GM19035 (cell line): ENCODE measurements around the gene DNAJC11.
"Not testable (repeated sequence)": the region's sequence is repeated elsewhere in the genome, so short reads cannot be mapped to it uniquely, and the experiment has no call there.

Source experiments
- ATAC-seq: cut with Tn5 transposase; IDR thresholded peaks from one replicate; pipeline ENCODE4 v1.9.1; 2021; ENCODE audit not compliant: unreplicated experiment

The DNAJC11 gene

GRCh38 chr1:6601049-6601922 is 100.3 kb downstream of the DNAJC11 start:
- peak; percentile 31 for ATAC-seq

- ATAC-seq: no peak
These were observed 101.1 kb downstream of the DNAJC11 start for GRCh38 chr1:6600410-6601048.

GRCh38 chr1:6599991-6600390 is 101.6 kb downstream of the DNAJC11 start:
- ATAC-seq: not testable (repeated sequence)

- ATAC-seq: no peak
These were observed 102.3 kb downstream of the DNAJC11 start for GRCh38 chr1:6599141-6599975.

GRCh38 chr1:6597777-6598131 is 103.9 kb downstream of the DNAJC11 start:
- no peak for ATAC-seq

GRCh38 chr1:6596886-6597776 is 104.5 kb downstream of the DNAJC11 start:
- no peak for ATAC-seq

- no peak for ATAC-seq
These were observed 105.3 kb downstream of the DNAJC11 start for GRCh38 chr1:6596351-6596750.

GRCh38 chr1:6594977-6595740 is 106.5 kb downstream of the DNAJC11 start:
- no peak for ATAC-seq

- no peak for ATAC-seq
These were observed 107.8 kb downstream of the DNAJC11 start for GRCh38 chr1:6593810-6594209.

- ATAC-seq: no peak
These were observed 108.6 kb downstream of the DNAJC11 start for GRCh38 chr1:6592865-6593593.

- no peak for ATAC-seq
These were observed 109.2 kb downstream of the DNAJC11 start for GRCh38 chr1:6592441-6592840.

- no peak for ATAC-seq
These were observed 110.0 kb downstream of the DNAJC11 start for GRCh38 chr1:6591644-6592043.

GRCh38 chr1:6591222-6591621 is 110.4 kb downstream of the DNAJC11 start:
- no peak for ATAC-seq

- ATAC-seq: no peak
These were observed 111.6 kb downstream of the DNAJC11 start for GRCh38 chr1:6590046-6590445.

GRCh38 chr1:6588893-6589520 is 112.6 kb downstream of the DNAJC11 start:
- no peak for ATAC-seq

- no peak for ATAC-seq
These were observed 113.3 kb downstream of the DNAJC11 start for GRCh38 chr1:6588128-6588892.

GRCh38 chr1:6587261-6588005 is 114.2 kb downstream of the DNAJC11 start:
- no peak for ATAC-seq
